Uterus (tissue), 4 donors: ENCODE results near the gene IRF2BP2. TPM values are rescaled to one million over a fixed set of nuclear protein-coding genes. Genes with fewer than 3 reads are reported as not detected.

Experiments
- DNase-seq, 2 donors: peaks; one replicate each; pipeline ENCODE4 v3.0.0-alpha.2; 2019 to 2020
- H3K27ac ChIP-seq, 2 donors: fragments of 200-600 bp; sonication (generic); 1 replicate in 1 of 2; 2 replicates in 1 of 2; pipeline ENCODE4 v1.5.1; 2016 to 2018
- H3K27me3 ChIP-seq, 2 donors: fragments of 200-600 bp; sonication (generic); one replicate each; pipeline ENCODE4 v1.5.1; 2018 to 2019; ENCODE audit warnings: control low read depth in 1 of 2
- H3K36me3 ChIP-seq, 2 donors: fragments of 200-600 bp; sonication (generic); one replicate each; pipeline ENCODE4 v1.5.1; 2019; ENCODE audit warnings: control low read depth in 1 of 2
- H3K4me1 ChIP-seq, 2 donors: fragments of 200-600 bp; sonication (generic); one replicate each; pipeline ENCODE4 v1.5.1; 2018 to 2019; ENCODE audit warnings: control low read depth in 1 of 2
- H3K4me3 ChIP-seq, 2 donors: fragments of 200-600 bp; sonication (generic); 1 replicate in 1 of 2; 2 replicates in 1 of 2; pipeline ENCODE4 v1.5.1; 2018 to 2019; ENCODE audit warnings: mild to moderate bottlenecking in 1 of 2
- H3K9me3 ChIP-seq, 2 donors: fragments of 200-600 bp; sonication (generic); one replicate each; pipeline ENCODE4 v1.5.1; 2019; ENCODE audit warnings: control low read depth in 1 of 2
- CTCF ChIP-seq, 4 experiments: fragments of 200-600 bp in 2 of 4; fragments of 450-650 bp in 2 of 4; sonication (generic) in 2 of 4; IDR thresholded peaks; one replicate each; pipeline ENCODE4 v1.5.1; 2016 to 2019; ENCODE audit warnings: antibody characterized with exemption in 4 of 4, mild to moderate bottlenecking in 2 of 4, moderate library complexity in 1 of 4
- POLR2A ChIP-seq, 2 donors: fragments of 450-650 bp; IDR thresholded peaks; one replicate each; pipeline ENCODE4 v1.6.1; 2016; ENCODE audit warnings: antibody characterized with exemption in 2 of 2, mild to moderate bottlenecking in 1 of 2, moderate library complexity in 1 of 2
- intact Hi-C: fragments of 100-400 bp; cut with DNase I; formaldehyde crosslinking; loops from one replicate; pipeline ENCODE4 v1.15.1; 2023; ENCODE audit warnings: low total_unique reads
- total RNA-seq, 4 donors: library from RNA; depleted of rRNA in 3 of 4; stranded (reverse); fragments of >200 nt in 3 of 4; gene quantifications; one replicate each; pipeline versions ENCODE4 v1.1.0 to v1.2.4, GENCODE V29; 2014 to 2023
- donor health status: DM: yes; HTN: yes; CAD: no.

The IRF2BP2 gene
- total RNA-seq, 4 donors from 2014 or later = 56.8 to 182 (median 124) TPM

- intact Hi-C loops = no loop called here
- TF ChIP-seq POLR2A (IDR thresholded peaks at IDR 0.05) (no peak), CTCF (IDR thresholded peaks at IDR 0.05) (no peak)
- DNase-seq = no peak
- no peaks in the 10 kb centered on the region for H3K9me3 ChIP-seq
- no peak overlapping the region for H3K27ac ChIP-seq
- no peaks in the 10 kb centered on the region for H3K36me3 ChIP-seq
- H3K27me3 ChIP-seq = no peaks in the 10 kb centered on the region
- peaks cover 0 to 7% of the 10 kb centered on the region in 2 donors for H3K4me1 ChIP-seq
- H3K4me3 ChIP-seq = no peak overlapping the region
These were observed 16.0 kb downstream of the IRF2BP2 start for GRCh38 chr1:234593771-234594504.

- DNase-seq = no peak
- Histone ChIP-seq H3K36me3 (no peaks in the 10 kb centered on the region), H3K9me3 (no peaks in the 10 kb centered on the region), H3K27ac (no peak overlapping the region), H3K27me3 (no peaks in the 10 kb centered on the region), H3K4me3 (no peak overlapping the region), H3K4me1 (no peaks in the 10 kb centered on the region)
- TF ChIP-seq POLR2A (IDR thresholded peaks at IDR 0.05) (no peak), CTCF (IDR thresholded peaks at IDR 0.05) (no peak)
- intact Hi-C loops = no loop called here
These were observed 16.9 kb downstream of the IRF2BP2 start for GRCh38 chr1:234593109-234593508.

- TF ChIP-seq CTCF (IDR thresholded peaks at IDR 0.05) (no peak), POLR2A (IDR thresholded peaks at IDR 0.05) (no peak)
These were observed 17.7 kb downstream of the IRF2BP2 start for GRCh38 chr1:234592240-234592639.

GRCh38 chr1:234591131-234591530 lies 18.8 kb downstream of the IRF2BP2 start:
- H3K36me3 ChIP-seq = no peaks in the 10 kb centered on the region
- DNase-seq = no peak
- TF ChIP-seq POLR2A (IDR thresholded peaks at IDR 0.05) = no peak
- no peak for TF ChIP-seq CTCF (IDR thresholded peaks at IDR 0.05)
- intact Hi-C loops = no loop called here
- no peak overlapping the region for H3K27ac ChIP-seq
- H3K27me3 ChIP-seq = no peaks in the 10 kb centered on the region
- H3K4me1 ChIP-seq = no peaks in the 10 kb centered on the region
- H3K9me3 ChIP-seq = no peaks in the 10 kb centered on the region
- H3K4me3 ChIP-seq = no peak overlapping the region

More at GRCh38 chr1:234592240-234592639, 17.7 kb downstream of the IRF2BP2 start:
- no peaks in the 10 kb centered on the region for H3K9me3 ChIP-seq
- H3K36me3 ChIP-seq = no peaks in the 10 kb centered on the region
- no peak overlapping the region for H3K4me3 ChIP-seq
- H3K27me3 ChIP-seq = no peaks in the 10 kb centered on the region
- intact Hi-C loops = no loop called here
- no peak overlapping the region for H3K27ac ChIP-seq
- no peak for DNase-seq
- no peaks in the 10 kb centered on the region for H3K4me1 ChIP-seq

- intact Hi-C loops = no loop called here
- DNase-seq = no peak
- TF ChIP-seq POLR2A (IDR thresholded peaks at IDR 0.05) (no peak), CTCF (IDR thresholded peaks at IDR 0.05) (no peak)
These were observed 19.9 kb downstream of the IRF2BP2 start for GRCh38 chr1:234589854-234590620.

More at GRCh38 chr1:234589854-234590620, 19.9 kb downstream of the IRF2BP2 start:
- Histone ChIP-seq H3K9me3 (no peaks in the 10 kb centered on the region), H3K27ac (no peak overlapping the region), H3K4me3 (no peak overlapping the region), H3K4me1 (no peaks in the 10 kb centered on the region), H3K27me3 (no peaks in the 10 kb centered on the region), H3K36me3 (no peaks in the 10 kb centered on the region)
